Lower leg skin (tissue), 3 donors: Measurements from ENCODE around the gene NREP.

ENCODE experiments used
- POLR2A ChIP-seq, 2 donors: fragments of 450-650 bp; IDR thresholded peaks; one replicate each; pipeline ENCODE4 v1.6.1; 2016 to 2017; ENCODE audit warnings: antibody characterized with exemption in 2 of 2, mild to moderate bottlenecking in 1 of 2, moderate library complexity in 1 of 2
- TF ChIP-seq, protein P1 (sequence below), 3 donors: fragments of 450-650 bp; IDR thresholded peaks; one replicate each; pipeline ENCODE4 v1.5.1; 2016; ENCODE audit warnings: antibody characterized with exemption in 3 of 3, mild to moderate bottlenecking in 3 of 3, moderate library complexity in 2 of 3

DNA sequence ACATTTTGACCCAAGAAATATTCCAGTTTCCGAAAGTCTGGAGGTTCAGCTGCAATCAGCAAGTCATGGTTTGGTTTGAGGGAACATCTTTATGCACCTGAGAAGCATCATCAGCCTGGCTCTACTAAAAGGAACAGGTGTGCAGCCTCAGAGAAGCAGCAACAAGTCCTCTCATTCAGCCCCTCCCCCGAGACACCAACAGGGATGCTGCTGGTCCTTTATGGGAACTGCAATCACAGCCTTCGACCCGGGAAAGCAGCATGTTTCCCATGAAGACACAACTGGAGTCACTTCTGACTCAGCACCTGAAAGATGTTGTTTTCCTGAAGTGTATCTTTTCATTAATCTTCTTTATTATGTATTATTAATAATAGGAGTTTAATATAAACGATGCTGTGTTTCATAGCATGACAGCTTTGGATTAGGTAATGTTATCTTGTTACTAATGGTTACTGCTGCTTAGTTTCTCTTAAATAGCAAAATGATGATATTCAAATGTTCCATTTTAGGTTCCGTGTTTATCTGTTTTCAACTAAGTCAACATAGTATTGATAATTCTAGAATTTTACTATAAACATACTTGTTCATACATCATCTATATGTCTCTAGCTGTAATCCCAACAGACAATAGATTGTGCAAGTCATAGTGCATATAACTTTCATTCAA lies 15.6 kb upstream of the NREP start:
- TF ChIP-seq, protein P1, sequence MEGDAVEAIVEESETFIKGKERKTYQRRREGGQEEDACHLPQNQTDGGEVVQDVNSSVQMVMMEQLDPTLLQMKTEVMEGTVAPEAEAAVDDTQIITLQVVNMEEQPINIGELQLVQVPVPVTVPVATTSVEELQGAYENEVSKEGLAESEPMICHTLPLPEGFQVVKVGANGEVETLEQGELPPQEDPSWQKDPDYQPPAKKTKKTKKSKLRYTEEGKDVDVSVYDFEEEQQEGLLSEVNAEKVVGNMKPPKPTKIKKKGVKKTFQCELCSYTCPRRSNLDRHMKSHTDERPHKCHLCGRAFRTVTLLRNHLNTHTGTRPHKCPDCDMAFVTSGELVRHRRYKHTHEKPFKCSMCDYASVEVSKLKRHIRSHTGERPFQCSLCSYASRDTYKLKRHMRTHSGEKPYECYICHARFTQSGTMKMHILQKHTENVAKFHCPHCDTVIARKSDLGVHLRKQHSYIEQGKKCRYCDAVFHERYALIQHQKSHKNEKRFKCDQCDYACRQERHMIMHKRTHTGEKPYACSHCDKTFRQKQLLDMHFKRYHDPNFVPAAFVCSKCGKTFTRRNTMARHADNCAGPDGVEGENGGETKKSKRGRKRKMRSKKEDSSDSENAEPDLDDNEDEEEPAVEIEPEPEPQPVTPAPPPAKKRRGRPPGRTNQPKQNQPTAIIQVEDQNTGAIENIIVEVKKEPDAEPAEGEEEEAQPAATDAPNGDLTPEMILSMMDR (IDR thresholded peaks at IDR 0.05), result no peak
- no peak for TF ChIP-seq POLR2A (IDR thresholded peaks at IDR 0.05)
